Measurements from ENCODE around the gene OR2D2.
"Not testable (repeated sequence)": the region's sequence is repeated elsewhere in the genome, so short reads cannot be mapped to it uniquely, and the experiment has no call there.

OR2D2 gene, protein sequence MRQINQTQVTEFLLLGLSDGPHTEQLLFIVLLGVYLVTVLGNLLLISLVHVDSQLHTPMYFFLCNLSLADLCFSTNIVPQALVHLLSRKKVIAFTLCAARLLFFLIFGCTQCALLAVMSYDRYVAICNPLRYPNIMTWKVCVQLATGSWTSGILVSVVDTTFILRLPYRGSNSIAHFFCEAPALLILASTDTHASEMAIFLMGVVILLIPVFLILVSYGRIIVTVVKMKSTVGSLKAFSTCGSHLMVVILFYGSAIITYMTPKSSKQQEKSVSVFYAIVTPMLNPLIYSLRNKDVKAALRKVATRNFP
- total RNA-seq = 0 reads per million in 4 donors

DNA sequence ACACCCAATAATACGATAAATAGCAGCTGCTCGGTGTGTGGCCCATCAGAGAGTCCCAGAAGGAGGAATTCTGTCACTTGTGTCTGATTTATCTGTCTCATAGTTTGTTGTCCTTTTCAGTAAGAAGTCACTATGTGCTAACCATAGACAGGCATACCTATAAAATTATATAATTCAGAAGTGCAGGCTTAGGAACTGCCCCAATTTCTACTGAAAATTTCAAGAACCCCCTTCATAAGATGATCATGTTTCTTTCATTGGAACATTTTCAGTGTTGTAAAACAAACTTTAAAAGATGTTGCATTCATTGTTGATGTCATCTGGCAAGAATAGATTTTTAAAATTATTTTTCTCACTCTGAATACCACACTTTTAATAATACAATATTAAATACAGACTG lies at the start of gene OR2D2:
TSS of gene OR2D2 (minus strand) at position 101 of the 400 bp plus-strand sequence. CDS start at position 101, 0 bp downstream.
- no peak for DNase-seq

DNA sequence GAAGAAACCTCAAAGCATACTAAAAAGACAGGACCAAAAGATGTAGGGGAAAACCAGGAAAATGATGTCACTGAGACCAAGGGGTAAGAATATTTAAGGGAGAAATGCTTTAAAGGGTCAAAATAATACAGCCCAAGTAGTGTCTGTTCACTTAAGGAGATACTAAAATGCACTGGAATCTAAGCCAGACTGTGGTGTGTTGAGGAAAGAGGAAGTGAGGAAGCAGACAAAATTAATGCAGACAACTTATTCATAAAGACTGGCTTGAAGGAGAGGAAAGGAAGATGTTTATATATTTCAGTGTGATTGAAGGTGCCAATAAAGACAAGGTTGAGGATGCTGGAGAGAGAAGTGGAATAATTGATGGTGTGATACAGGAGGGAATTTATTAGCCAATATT lies 49.7 kb upstream of the OR2D2 start:
- no peak for DNase-seq

DNA sequence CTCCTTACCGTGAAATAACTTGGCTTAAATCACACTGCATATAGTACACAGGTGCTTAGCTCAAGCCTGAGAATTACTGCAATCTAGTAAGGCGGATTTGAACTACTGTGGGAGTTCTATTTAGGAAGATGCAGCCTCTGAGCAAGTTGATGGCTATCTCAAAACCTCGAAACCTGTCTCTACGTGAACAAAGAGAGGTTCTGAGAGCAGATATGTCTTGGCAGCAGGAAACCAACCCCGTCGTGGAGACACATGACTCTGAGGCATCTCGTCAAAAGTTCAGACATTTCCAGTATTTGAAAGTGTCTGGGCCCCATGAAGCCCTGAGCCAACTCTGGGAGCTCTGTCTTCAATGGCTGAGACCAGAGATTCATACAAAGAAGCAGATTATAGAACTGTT lies 39.8 kb upstream of the OR2D2 start:
- peak in 1 of 5 donors; percentile 6 for DNase-seq

DNA sequence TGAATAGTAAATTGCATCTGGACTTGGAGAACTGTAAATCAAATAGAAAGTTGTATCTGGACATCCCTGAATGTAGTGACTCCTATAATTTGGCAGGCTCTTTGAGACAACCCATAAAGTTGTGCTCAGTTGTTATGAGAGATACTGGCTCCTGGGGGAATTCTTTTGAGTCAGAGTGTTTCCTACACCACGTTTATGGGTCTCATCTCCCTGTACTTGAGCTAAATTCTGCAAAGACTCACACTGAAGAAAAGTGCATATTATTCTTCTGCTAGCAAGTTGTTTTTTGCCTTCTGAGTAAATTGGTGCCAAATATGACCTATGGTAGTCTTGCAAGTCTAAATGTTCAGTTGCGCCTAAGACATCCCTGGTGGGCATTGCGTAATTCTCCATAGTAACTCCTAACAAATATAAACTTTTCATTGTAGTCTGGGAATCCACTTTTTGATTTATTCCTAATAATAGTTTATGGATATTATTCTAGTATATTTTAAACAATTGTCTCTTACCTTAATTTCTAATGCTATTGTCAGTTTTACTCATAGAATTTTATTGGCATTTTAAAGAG lies 38.9 kb upstream of the OR2D2 start:
- no peak for DNase-seq

DNA sequence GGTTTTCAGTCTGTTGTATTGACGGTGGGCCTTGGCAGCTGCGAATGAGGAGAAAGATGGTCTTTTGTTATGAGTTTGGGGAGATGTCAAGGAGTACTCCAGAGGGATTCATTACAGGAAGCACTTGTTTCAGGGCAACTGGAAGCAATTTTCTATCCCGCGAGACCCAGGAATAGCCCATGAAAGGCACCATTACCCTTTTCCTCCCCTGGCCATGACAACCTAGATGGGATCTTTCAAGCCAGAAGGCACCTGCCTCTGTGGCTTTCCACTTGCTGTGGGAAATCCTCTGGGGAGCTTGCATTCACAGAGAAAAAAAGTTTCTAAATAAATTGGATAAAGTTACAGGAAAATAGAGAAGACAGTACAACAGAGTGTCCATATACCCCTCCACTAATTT lies 36.6 kb upstream of the OR2D2 start:
- DNase-seq = no peak

DNA sequence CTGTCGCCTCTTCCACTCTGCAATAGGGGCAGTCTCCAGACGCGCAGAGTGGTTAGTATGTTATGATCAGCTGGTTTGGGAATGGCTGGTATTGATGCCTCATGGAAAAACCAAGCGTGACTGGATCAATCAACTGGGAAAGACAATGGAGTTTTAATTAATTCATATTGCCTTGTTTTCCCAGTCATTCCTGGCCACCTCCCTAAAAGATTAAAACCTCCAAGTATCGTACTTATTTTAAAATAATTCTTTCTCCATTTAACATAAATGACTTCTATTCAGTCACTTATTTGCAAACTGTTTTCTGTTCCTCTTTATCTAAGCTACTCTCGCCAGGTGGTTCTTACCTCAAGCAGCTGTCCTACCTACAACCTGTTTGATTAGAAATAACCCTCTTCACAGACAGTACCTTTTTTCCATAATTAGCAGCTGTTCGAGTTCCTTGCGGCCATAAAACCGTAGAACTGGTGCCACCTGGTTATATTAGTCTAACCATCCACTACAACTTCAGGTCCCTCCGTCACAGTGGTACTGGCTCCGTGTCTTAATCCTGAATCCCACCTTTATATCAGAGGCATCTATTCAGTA lies 34.8 kb upstream of the OR2D2 start:
- DNase-seq = no peak

DNA sequence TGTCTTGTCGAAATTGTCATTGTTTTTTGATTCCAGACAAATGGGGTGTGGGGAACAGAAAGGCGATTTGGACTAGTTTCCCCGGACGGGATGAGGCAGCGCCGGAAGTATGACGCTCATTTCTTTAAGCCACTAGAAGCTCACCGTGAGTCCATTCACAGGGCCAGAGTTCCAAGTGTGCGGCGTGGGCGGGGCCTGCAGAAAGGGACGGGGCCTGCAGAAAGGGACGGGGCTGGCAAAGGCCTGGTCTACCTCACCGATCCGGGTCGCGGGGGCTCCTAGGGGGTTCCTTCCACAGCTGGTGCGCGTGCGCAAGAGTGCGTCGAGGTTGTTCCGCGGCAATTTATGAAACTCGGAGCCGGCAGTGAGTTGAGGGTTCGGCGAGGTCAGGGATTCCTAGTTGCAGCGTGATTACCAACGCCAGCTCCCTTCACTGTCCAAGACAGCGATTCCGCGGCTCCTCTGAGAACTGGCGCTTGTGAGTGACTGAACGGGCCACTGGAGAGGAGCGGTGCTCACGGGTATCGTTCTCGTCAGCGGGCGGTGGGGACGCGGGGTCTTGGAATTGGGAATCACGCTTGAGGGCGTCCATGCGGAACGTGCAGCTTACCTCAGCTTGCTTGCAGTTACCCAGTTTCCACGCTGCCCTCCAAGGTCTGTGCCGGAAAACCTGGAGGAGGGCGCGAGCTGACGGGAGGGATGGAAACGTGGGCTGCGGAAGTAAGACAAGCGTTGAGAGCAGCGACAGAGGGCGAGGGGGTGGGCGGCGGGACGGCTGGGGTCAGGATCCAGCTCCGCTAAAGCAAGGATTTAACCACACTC lies 34.1 kb upstream of the OR2D2 start, which contains the start of gene ZNF215:
TSS of gene ZNF215 (plus strand) at position 219 of the 822 bp plus-strand sequence. CDS start 5,847 bp downstream, outside the sequence.
- DNase-seq = peak in 1 of 5 donors; percentile 63

DNA sequence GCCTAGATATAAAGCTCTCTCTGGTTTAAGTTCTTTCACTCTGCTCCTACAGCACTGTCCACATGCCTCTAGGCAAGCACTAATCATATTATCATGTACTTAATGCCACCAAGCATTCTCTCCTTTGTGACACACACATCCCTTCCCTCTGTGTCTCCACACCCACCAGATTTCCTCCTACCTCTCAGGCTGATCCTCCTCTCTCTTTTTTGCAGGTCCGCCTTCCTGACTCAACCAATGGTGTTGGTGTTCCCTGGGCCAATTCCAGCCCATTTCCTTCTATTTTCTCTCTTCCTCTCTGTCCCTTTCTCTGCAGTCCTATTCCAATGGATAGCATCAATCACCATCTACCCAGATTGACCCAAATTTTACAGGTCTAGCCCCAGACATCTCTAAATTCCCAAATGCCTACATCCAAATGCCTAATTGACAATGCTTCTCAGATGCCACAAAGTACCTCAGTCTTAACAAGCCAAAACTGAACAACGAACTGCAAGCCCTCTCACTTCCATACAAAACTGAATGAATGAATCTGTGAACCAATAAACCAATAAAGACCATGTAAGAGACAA lies 33.4 kb upstream of the OR2D2 start:
- DNase-seq = no peak

DNA sequence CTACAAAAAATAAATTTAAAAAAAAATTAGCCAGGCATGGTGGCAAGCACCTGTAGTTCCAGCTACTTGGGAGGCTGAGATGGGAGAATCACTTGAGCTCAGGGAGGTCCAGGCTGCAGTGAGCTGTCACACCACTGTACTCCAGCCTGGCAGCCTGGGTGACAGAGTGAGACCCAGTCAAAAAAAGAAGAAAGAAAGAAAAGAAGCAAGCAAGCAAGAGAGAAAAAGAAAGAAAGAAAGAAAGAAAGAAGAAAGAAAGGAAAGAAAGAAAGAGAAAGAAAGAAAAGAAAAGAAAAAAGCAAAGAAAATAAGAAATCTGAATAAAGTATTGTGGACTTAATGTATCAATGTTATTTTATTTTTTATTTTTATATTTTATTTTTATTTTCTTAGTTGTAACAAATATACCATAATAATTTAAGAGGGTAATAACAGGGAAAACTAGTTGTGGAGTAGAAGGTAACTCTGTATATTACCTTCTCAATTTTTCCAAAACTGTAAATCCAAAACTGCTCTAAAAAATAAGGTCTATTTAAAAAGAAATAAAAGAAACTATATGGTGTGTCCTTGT lies 32.8 kb upstream of the OR2D2 start:
- no peak for DNase-seq

DNA sequence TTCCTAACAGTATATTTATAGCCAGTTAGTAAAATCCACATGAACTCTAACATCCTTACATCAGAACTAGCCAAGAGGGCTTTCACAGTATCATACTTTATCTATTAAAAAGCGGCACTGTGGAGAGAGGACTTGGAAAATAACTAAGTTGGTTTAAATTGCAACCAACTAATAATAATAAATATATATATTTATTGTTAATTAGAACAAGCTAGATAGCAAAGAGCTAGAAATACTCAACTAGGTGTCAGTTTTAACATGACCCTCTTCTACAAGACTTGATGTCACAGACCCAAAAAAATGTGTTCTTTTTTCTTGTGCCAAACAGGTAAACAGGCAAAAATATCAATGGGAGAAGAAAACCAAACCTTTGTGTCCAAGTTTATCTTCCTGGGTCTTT lies 28.4 kb upstream of the OR2D2 start, which contains the start of gene OR2D3:
TSS of gene OR2D3 (plus strand) at position 301 of the 400 bp plus-strand sequence. CDS start at position 301, 0 bp downstream.
- DNase-seq = no peak

DNA sequence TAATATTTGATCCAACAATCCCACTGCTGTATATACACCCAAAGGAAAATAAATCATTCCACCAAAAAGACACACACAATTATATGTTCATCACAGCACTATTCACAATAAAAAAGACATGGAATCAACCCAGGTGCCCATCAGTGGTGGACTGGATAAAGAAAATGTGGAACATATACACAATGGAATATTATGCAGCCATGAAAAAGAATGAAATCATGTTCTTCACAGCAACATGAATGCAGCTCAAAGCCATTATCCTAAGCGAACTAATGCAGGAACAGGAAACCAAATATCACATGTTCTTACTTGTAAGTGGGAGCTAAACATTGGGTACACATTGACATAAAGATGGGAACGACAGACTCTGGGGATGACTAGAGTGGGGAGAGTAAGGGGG lies 27.4 kb upstream of the OR2D2 start:
- DNase-seq = no peak

DNA sequence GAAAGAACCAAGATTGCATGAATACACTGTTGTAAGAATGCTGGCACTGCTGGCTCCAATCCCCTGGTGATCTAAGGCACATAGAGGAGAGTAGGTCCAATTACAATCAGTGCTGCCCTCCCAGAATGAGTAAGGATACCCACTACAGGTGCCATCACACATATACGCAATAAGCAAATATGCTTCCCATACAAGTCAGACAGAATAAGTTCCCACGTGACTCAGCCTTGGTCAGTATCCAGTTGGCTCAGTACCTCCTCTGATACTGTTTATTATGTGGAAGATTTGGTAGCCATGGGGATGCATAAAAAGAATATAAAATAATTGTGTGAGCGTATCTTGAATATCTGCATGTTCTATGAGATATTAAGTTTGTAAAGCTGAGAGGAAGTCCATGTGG lies 19.6 kb upstream of the OR2D2 start:
- no peak for DNase-seq

DNA sequence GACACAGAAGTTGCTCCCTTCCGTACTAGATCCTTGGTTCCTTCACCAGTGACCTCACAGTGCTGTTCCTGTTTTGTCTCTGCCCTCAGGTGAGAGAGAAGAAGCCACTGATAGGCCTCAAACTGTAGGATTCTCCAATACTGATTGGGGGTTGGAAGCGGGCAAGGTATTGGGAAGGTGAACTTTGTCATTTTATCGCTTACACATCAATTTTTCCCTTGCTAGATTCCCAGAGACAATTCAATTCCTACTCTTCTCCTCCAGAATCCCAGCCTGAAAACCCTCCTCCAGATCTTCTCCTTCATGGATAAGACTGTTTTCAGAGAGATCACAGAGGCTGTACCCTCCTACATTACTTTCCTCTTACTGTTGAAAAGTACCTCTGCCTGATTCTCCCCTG lies 19.1 kb upstream of the OR2D2 start:
- no peak for DNase-seq

DNA sequence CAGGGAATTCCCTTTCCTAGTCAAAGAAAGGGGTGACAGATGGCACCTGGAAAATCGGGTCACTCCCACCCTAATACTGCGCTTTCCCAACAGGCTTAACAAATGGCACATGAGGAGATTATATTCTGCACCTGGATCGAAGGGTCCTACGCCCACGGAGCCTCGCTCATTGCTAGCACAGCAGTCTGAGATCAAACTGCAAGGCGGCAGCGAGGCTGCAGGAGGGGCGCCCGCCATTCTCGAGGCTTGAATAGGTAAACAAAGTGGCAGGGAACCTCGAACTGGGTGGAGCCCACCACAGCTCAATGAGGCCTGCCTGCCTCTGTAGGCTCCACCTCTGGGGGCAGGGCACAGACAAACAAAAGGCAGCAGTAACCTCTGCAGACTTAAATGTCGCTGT lies 12.5 kb upstream of the OR2D2 start:
- not testable (repeated sequence) for DNase-seq

DNA sequence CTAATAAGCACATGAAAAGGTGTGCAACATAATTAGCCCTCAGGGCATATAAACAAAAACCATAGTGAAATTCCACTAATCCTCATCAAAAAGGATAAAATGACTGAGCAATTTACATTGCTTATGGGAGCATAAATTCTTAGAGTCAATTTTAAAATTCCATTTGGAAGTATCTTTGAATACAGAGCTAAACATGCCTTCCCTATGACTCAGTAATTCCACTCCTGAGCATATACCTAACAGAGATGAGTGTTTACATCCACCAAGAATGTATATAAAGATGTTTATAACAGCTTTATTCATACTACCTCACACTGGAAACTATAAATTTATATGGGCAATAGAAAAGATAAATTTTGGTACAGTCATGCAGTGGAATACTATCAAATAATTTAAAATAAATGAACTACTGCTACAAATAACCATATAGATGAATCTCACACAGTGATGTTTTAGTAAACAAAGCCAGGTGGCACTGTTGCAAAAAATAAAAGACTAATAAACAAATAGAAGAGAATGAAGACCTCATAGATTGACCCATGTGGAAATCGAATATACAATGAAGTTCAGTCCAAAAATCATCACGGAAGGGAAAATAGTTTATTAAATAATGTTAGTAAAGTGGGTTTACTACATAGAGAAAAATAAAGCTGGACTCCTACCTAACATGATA lies 8.2 kb upstream of the OR2D2 start:
- DNase-seq = no peak

DNA sequence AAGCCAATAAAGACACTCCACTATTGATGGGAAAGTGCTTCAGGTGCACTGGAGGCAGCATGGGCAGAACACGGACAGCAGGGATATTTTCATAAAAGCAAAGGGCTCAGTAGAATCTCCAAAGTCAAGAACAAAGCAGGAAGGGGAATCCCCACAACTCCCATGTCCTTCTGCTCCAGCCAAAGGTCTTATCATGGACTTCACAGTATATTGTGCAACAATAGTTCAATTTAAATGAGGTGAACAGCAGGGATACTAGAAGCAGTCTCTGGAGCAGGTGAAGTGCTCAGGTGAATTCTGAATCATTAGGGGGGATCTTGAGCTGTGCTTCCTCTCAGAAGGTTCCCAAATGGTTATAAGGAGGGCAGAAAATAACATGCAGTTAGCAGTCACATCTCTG lies 6.6 kb upstream of the OR2D2 start:
- DNase-seq = no peak

DNA sequence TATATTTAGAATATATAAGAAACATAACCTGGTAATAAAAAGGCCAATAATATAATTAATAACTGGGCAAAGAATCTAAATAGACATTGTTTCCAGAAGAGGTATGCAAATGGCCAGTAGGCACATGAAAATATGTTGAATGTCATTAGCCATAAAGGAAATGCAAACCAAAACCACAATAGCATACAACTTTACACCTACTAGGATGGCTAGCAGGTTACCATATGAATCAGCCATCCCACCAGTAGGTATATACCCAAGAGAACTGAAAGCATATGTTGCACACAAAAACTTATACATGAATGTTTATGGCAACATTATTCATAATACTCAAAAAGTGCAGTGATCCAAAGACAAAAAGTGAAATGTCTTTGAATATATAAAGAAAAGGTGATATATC lies 2.7 kb upstream of the OR2D2 start:
- peak in 1 of 5 donors; percentile 30 for DNase-seq

DNA sequence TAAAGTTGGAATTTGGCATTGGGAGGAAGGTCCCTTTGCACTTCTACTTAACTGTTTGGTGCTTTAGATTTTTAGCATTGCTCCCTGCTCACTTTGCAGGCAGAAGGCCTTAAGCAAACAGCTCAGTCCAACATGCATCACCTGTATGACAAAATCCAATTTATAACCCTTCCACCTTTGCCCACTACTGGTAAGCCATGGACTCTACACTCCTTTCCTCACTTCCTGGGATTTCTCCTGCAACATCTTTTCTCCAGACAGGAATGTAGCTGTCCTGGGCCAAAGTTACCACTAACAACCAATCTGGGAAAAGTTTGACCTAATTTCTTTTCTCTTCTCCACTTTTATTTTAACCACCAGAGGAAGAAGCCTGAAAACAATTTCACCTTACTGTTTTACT lies 1.8 kb upstream of the OR2D2 start:
- DNase-seq = no peak

DNA sequence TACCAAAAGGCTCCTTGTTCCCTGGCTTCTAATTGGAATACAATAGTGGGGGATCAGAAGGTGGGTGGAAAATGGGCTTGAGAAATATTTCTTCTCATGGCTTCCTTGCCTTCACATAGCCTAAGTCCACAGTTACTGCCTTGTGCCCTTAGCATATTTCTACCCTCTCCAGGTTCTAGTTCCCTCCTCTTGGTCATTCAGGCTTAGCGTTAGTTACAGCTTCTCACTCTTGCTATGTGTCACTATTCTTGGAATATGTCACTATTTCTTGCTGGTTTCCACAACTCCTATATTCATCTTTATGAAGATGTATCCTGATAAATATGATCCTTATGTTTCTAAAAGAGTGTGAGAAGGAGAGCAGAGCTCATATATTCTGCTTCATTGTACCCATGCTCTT lies 2.5 kb downstream of the OR2D2 start:
- no peak for DNase-seq

DNA sequence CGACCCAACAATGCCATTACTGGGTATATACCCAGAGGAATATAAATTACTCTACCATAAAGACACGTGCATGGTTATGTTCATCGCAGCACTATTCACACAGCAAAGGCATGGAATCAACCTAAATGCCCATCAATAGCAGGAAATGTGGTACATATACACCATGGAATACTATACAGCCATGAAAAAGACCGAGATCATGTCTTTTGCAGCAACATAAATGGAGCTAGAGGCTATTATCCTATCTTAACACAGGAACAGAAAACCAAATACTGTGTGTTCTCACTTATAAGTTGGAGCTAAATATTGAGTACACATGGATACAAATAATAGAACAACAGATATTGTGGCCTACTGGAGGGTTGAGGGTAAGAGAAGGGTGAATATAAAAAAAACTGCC lies 3.5 kb downstream of the OR2D2 start:
- DNase-seq = no peak

DNA sequence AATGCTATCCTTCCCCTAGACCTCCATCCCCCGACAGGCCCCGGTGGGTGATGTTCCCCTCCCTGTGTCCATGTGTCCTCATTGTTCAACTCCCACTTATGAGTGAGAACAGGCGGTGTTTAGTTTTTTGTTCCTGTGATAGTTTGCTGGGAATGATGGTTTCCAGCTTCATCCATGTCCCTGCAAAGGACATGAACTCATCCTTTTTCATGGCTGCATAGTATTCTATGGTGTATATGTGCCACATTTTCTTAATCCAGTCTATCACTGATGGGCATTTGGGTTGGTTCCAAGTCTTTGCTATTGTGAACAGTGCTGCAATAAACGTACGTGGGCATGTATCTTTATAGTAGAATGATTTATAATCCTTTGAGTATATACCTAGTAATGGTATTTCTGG lies 4.6 kb downstream of the OR2D2 start:
- not testable (repeated sequence) for DNase-seq

DNA sequence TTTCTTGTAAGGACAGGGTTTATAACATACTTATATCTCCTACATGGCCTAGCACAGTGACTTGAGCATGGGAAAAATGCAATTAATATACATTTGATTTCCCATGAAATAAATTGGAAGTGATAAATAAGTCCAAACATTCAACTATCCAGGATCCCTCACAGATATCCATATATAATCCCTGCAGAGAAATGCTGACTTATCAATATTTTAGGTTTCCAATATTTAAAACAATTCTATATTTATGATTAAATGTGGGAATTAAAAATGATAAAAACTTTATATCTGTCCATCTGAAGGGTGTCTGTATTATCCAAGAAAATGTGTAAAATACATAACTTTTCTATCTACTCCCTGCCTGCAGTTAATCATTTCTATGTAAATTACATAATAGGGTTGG lies 9.5 kb downstream of the OR2D2 start:
- DNase-seq = no peak

All from T-helper 1 cell (primary cell).